ENCODE measurements around the gene ETV6.
"Not testable (repeated sequence)": the region's sequence is repeated elsewhere in the genome, so short reads cannot be mapped to it uniquely, and the experiment has no call there.

ETV6 gene

DNA sequence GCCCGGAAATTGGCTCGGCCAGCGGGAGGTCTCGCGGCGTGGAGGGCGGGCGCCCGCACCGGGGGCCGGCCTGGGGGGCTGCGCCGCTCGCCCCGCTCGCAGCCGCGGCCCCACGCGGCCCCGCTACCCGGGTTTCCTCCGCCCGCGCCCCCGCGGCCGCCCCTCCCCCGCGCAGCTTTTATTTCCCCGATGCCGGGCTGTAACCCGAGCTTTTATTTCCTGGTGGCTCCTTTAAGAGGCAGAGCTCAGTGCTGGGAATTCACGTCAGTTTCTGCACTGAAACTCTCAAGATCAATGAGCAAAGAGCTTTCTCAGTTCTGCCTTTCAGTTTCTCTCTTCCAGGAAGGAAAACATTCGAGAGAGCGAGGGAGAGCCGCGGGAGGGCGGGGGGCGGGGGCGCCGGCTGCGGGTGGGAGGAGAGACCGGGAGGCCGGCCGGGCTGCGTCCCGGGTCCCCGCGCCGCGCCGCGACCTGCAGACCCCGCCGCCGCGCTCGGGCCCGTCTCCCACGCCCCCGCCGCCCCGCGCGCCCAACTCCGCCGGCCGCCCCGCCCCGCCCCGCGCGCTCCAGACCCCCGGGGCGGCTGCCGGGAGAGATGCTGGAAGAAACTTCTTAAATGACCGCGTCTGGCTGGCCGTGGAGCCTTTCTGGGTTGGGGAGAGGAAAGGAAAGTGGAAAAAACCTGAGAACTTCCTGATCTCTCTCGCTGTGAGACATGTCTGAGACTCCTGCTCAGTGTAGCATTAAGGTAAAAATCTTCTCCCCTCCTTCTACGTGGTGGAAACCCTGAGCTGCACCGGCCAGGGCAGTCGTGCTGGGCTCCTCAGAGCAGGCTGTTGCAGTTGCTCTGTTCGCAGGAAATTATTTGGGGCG lies at the start of gene ETV6:
Gene ETV6, plus strand, starts transcription at position 262 of the 873 bp plus-strand sequence. Its CDS starts 454 bp downstream, at position 716.
- DNase-seq, result peak; percentile 78

- DNase-seq, result no peak
Observed at GRCh38 chr12:11600199-11600598, 49.3 kb upstream of the ETV6 start.

GRCh38 chr12:11601647-11602046 lies 47.8 kb upstream of the ETV6 start:
- no peak for DNase-seq

- DNase-seq, result no peak
Observed at GRCh38 chr12:11607313-11608081, 42.0 kb upstream of the ETV6 start.

GRCh38 chr12:11609045-11609444 lies 40.4 kb upstream of the ETV6 start:
- DNase-seq, result no peak

DNA sequence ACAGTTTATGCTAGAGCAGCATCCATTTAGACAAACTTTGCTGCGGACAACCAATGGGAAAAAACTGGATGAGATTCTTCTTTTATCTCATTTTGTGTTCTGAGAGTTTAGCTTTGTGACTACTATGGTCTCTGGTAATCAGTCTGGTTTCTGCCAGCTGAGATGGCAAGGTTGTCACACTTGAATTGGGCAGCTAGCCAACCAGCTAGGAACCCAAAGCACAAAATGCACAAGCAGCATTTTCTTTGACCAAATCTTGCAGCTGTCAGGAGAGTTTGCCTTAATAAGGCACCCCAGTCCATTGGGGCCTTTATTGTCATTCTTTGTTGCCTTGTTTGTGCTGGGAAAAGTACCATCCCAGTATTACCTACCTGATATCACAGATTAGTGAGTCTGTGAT lies 34.0 kb upstream of the ETV6 start:
- DNase-seq, result no peak

- DNase-seq, result no peak
Observed at GRCh38 chr12:11618046-11618445, 31.4 kb upstream of the ETV6 start.

DNA sequence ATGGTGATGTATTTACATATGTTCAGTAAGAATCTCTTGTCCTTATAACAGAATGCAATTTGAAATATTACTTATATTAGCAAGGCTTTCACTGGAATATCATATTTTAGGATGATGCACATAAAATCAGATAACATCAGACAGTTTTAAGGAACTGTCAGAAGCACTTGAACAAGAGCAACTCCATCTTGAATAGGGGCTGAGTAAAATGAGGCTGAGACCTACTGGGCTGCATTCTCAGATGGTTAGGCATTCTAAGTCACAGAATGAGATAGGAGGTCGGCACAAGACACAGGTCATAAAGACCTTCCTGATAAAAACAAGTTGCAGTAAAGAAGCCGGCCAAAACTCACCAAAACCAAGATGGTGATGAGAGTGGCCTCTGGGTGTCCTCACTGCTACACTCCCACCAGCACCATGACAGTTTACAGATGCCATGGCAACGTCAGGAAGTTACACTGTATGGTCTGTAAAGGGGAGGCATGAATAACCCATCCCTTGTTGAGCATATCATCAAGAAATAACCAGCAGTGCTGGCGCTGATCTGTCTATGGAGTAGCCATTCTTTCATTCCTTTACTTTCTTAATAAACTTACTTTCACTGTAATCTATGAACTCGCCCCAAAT lies 27.6 kb upstream of the ETV6 start:
- peak; percentile 11 for DNase-seq

- DNase-seq, result peak; percentile 45
Observed at GRCh38 chr12:11622876-11623281, 26.6 kb upstream of the ETV6 start.

DNA sequence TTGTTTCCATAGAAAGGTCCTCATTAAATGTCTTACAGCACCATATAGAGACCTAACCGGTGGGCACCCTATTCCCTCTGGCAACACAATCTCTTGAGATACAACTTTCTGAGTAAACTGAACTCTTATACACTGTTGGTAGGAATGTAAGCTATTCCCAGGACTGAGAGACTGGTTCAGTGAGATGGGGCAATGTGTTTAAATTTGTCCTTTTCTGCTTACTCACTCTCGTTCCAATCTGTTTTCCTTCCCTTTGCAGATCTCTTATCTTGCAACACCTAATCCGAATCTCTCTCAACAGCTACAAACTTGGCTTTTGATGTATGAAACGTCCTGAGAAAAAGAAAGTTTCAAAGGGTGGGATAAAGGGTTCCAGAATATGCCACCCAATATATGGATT lies 26.1 kb upstream of the ETV6 start:
- no peak for DNase-seq

DNA sequence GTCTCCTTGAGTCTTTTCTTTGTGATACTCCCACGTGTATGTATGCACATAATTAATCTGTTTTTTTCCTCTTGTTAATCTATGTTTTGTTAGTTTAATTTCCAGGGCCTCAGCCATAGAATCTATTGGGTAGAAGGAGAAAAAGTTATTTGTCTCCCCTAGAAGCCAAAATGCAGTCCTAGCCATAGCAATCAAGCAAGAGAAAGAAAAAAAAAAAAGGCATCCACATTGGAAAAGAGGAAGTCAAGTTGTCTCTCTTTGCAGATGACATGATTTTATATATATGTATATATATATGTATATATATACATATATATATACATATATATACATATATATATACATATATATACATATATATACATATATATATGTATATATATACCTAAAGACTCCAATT lies 25.4 kb upstream of the ETV6 start:
- DNase-seq, result no peak

DNA sequence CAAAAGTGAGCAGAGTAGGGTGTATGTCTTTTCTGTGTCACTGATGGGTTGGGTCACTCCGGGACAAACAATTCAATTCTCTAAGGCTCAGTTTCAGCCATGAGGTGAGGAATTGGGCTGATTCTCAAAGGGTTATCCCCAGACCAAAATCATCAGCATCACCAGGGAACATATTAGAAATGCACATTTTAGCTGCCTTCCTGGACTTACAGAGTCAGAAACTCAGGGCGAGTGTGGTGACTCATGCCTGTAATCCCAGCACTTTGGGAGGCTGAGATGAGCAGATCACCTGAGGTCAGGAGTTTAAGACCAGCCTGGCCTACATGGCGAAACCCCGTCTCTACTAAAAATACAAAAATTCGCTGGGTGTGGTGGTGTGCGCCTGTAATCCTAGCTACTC lies 21.8 kb upstream of the ETV6 start:
- DNase-seq, result not testable (repeated sequence)

DNA sequence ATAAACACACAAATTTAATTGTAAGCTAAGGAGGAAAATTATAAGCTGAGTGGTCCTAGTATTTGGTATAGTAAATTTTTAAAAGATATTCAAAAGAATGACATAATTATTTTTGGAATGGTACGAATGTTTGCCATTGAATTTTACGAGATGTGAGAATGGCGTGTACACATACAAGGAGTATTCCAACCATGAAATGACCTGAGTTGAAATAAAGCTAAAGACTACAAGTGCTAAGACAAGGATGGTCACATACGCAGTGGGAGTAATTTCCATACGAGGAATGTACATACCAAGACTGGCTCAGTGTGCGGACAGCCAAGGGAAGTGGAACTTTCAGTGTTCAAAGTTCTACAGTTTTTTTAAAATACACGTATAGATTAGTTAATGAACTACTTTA lies 21.1 kb upstream of the ETV6 start:
- no peak for DNase-seq

DNA sequence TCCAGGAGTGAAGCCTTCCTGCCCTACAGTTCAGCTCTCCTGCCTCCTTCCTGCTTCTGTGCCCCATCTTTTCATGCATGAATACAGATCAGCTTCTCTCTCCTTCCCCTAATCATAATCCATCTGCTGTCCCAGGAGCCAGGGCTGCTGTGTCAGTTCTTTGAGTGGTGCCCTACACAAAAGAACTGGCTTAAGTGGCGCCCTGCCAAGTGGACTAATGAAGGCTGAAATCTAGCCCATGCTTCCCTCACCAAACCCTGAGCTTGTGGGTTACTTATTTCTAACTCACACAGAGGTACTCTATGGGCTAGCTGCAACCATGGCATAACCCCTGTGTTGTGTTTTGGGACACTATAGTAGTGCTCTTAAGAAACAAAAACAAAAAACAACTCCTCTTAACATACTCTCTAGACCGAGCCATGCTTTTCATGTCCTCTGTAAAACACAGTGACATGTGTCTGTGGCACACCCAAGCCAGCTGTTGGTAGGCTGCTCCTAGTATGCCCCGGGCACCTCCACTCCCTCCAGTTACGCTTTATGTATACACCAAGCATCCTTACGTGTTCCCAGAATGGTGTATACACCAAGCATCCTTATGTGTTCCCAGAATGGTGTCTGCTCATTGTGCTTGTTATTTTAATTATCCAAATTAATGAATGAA lies 19.3 kb upstream of the ETV6 start:
- DNase-seq, result peak; percentile 83

DNA sequence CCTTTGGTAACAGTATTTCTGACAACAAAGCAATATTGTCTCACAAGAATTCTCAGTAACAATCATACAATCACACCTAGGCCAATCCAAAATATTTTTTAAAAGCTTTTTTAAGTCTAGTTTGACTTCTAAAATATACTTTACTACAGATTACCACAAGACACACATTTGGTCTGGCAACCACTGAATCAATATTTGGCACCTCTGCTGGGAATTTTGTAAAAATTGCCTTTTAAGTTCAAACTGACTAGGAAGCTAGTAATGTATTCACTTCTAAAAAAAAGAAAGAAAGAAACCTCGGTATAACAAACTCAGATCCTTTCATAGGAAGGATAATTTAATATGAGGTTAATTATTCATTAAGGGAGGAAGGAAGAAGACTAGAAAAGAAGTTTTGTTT lies 18.2 kb upstream of the ETV6 start:
- no peak for DNase-seq

GRCh38 chr12:11631881-11632280 lies 17.6 kb upstream of the ETV6 start:
- DNase-seq, result not testable (repeated sequence)

DNA sequence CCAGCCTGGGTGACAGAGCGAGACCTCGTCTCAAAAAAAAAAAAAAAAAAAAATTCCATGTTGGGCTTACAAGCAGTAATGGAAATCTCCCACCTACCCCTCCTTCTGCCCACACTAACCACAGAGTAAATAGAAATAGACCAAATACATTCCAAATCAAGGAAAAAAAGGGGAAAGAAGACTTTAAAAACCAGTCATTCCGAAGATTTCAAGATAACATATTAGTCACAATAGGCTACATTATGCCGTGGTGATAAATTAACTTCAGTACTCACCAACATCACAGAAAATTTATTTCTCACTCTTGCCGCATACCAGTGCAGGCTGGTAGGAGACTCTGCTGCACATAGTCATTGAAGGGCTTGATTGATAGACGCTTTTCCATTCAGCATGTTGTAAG lies 15.5 kb upstream of the ETV6 start:
- no peak for DNase-seq

DNA sequence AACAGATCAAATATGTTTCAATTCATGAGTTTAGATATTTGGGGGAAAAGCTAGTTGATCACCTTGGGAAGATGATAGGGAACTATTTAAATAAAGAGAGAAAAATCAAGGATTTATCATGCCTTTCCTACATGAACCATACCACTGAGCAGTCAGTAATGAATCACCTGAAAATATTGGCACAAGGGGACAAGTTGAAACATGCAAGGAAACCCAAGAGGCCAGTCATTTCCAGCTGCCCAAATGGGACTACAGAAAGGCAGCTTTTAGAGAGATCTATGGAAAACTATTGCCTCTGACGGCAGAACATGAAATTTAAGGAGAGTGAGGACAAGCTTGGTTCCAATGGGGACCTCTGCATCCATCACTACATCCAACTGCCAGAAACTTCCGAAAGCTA lies 14.1 kb upstream of the ETV6 start:
- DNase-seq, result no peak

DNA sequence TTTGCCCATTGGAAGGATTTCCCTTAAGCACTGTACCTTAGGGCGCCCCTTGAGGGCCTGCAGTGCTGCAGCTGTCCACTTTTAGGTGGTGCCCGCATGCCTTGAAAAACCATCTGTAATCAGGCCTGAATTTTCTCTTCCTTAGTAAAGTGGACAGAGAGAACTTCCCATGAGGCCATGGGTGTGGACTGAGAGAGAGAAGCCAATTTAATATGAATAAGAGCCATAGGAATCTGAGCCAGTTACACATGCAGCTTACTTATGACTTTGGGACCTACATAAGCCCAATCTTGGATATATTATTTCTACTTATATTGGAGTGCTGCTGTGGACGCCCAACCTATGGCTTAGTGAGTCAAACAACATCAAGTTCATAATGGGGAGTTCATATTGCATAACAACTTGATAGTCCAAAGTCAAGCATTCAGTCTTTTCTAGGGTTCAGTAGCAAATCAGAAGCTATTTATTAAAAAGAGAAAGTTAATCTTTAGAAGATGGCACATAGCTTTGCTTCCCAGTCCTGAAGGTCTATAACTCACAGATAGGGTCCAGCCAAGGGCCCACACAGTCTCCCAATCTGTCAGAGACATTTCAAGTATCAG lies 11.1 kb upstream of the ETV6 start:
- DNase-seq, result no peak

- no peak for DNase-seq
Observed at GRCh38 chr12:11639454-11639853, 10.0 kb upstream of the ETV6 start.

- no peak for DNase-seq
Observed at GRCh38 chr12:11641522-11641921, 8.0 kb upstream of the ETV6 start.

DNA sequence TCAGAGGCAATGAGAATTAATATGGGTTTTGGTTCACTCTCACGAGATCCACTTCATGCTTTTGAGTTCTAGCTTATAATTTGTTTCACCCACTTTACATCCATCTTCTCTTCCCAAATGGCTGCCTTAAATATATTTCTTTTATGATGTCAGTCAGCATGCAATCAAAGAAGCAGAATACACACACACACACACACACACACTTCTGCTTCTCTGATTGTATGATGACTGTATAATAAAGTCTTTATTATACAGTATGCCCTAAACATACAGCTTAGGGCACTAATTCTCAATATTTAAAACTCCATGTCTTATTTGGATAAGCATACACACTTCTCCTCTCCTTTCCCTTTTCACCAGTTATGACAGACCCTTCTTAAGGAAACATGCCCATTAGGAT lies 6.7 kb upstream of the ETV6 start:
- DNase-seq, result no peak

- DNase-seq, result no peak
Observed at GRCh38 chr12:11645391-11645790, 4.1 kb upstream of the ETV6 start.
